OCI-LY7 (cell line): ENCODE measurements around the gene ACYP2.

Experiments
- EZH2phosphoT487 ChIP-seq: fragments of 200-600 bp; sonication (generic); IDR thresholded peaks from 2 replicates; pipeline ENCODE4 v1.6.1; 2018; ENCODE audit warnings: low read depth, borderline replicate concordance, mild to moderate bottlenecking, mixed run types, antibody characterized with exemption, low read length, moderate library complexity, mixed read lengths
- TF ChIP-seq, protein P1 (sequence below): fragments of 200-600 bp; sonication (generic); conservative IDR thresholded peaks from 2 replicates; pipeline ENCODE4 v1.5.1; 2014; ENCODE audit warnings: mild to moderate bottlenecking, antibody characterized with exemption, low read length, moderate library complexity, mixed read lengths

DNA sequence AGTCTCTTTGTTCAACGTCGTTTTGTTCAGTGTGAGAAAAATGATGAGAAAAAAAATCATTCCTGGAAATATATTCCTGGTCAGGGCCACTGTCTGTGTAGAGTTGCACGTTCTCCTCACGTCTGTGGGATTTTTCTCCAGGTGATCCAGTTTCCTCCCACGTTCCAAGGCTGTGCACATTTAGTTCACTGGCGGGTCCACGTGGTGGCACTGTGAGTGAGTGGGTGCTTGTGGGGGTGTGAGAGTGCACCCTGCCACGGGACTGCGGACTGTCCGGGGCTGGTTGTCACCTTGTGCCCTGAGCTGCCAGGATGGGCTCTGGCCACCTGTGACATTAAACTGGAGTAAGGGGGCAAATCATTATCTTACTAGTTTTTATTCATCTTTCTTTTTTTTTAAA lies 30.3 kb upstream of the ACYP2 start:
- no peak for TF ChIP-seq EZH2phosphoT487
- TF ChIP-seq, protein P1, sequence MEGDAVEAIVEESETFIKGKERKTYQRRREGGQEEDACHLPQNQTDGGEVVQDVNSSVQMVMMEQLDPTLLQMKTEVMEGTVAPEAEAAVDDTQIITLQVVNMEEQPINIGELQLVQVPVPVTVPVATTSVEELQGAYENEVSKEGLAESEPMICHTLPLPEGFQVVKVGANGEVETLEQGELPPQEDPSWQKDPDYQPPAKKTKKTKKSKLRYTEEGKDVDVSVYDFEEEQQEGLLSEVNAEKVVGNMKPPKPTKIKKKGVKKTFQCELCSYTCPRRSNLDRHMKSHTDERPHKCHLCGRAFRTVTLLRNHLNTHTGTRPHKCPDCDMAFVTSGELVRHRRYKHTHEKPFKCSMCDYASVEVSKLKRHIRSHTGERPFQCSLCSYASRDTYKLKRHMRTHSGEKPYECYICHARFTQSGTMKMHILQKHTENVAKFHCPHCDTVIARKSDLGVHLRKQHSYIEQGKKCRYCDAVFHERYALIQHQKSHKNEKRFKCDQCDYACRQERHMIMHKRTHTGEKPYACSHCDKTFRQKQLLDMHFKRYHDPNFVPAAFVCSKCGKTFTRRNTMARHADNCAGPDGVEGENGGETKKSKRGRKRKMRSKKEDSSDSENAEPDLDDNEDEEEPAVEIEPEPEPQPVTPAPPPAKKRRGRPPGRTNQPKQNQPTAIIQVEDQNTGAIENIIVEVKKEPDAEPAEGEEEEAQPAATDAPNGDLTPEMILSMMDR: peak; percentile 64
